Esophagus squamous epithelium (tissue), 5 donors: Measurements from ENCODE around the gene MBLAC1. TPM values are rescaled to one million over a fixed set of nuclear protein-coding genes. Genes with fewer than 3 reads are reported as not detected.

Experiments used
- DNase-seq: peaks from one replicate; lab custom pipeline; 2025; lab: John Stamatoyannopoulos, UW
- H3K27ac ChIP-seq, 4 donors: fragments of 200-600 bp; sonication (generic); one replicate each; pipeline ENCODE4 v1.5.1; 2016 to 2019; ENCODE audit warnings: mild to moderate bottlenecking in 1 of 4
- H3K27me3 ChIP-seq, 4 donors: fragments of 200-600 bp; sonication (generic); 1 replicate in 3 of 4; 2 replicates in 1 of 4; pipeline versions ENCODE4 v1.5.1 to v1.6.0; 2017 to 2021; ENCODE audit warnings: antibody characterized with exemption in 1 of 4
- H3K36me3 ChIP-seq, 3 donors: fragments of 200-600 bp; sonication (generic); one replicate each; pipeline ENCODE4 v1.5.1; 2016 to 2019
- H3K4me1 ChIP-seq, 3 donors: fragments of 200-600 bp; sonication (generic); one replicate each; pipeline ENCODE4 v1.5.1; 2017 to 2019
- H3K4me3 ChIP-seq, 4 donors: fragments of 200-600 bp; sonication (generic); 1 replicate in 3 of 4; 2 replicates in 1 of 4; pipeline ENCODE4 v1.5.1; 2016 to 2019; ENCODE audit warnings: mild to moderate bottlenecking in 2 of 4, moderate library complexity in 1 of 4
- H3K9me3 ChIP-seq, 3 donors: fragments of 200-600 bp; sonication (generic); one replicate each; pipeline ENCODE4 v1.5.1; 2016 to 2019
- CTCF ChIP-seq, 6 experiments: fragments of 450-650 bp in 4 of 6; fragments of 200-600 bp in 2 of 6; sonication (generic) in 2 of 6; IDR thresholded peaks; one replicate each; pipeline ENCODE4 v1.5.1; 2016 to 2019; ENCODE audit warnings: antibody characterized with exemption in 6 of 6, mild to moderate bottlenecking in 4 of 6, moderate library complexity in 4 of 6
- POLR2A ChIP-seq, 4 donors: fragments of 450-650 bp; IDR thresholded peaks; one replicate each; pipeline ENCODE4 v1.6.1; 2017; ENCODE audit warnings: antibody characterized with exemption in 4 of 4, mild to moderate bottlenecking in 4 of 4, moderate library complexity in 3 of 4
- WGBS, 2 donors: methylation state at CpG; one replicate each; pipeline ENCODE4 v1.1.5; 2018; 5-methylcytosine and 5-hydroxymethylcytosine counted together
- intact Hi-C: fragments of 100-400 bp; cut with DNase I; formaldehyde crosslinking; loops from one replicate; pipeline ENCODE4 v1.15.0; 2022
- total RNA-seq, 4 donors: library from RNA; depleted of rRNA; stranded (reverse); fragments of >200 nt; gene quantifications; one replicate each; pipeline ENCODE4 v1.1.0, GENCODE V29; 2016
- donor health status: DM: yes; HTN: yes; CAD: no.

Gene MBLAC1
- total RNA-seq, 4 donors from 2014 or later: 2.1 to 6.7 (median 2.9) TPM

GRCh38 chr7:100095704-100096103, 31.1 kb upstream of the MBLAC1 start:
- TF ChIP-seq CTCF (IDR thresholded peaks at IDR 0.05): no peak
- TF ChIP-seq POLR2A (IDR thresholded peaks at IDR 0.05): no peak
- Histone ChIP-seq H3K36me3 (peaks cover 39 to 89% (median 72%) of the 10 kb centered on the region in 3 donors), H3K27me3 (no peaks in the 10 kb centered on the region), H3K27ac (no peak overlapping the region), H3K4me3 (no peak overlapping the region), H3K4me1 (peaks cover 7 to 44% (median 8%) of the 10 kb centered on the region in 3 donors), H3K9me3 (no peaks in the 10 kb centered on the region)
- intact Hi-C loops: no loop called here
- no peak for DNase-seq
- 82 to 84% methylated on average over 3 to 6 of the region's 17 CpGs for WGBS, 2 donors

- Histone ChIP-seq H3K36me3 (peaks cover 27 to 67% (median 50%) of the 10 kb centered on the region in 3 donors), H3K4me1 (peaks cover 12 to 44% (median 12%) of the 10 kb centered on the region in 3 donors), H3K27ac (peak overlapping the region in 1 of 4 donors; percentile 99), H3K9me3 (no peaks in the 10 kb centered on the region), H3K27me3 (no peaks in the 10 kb centered on the region), H3K4me3 (no peak overlapping the region)
- DNase-seq: no peak
- intact Hi-C loops: no loop called here
- WGBS, 2 donors: 82 to 86% methylated on average over 6 to 7 of the region's 10 CpGs
- TF ChIP-seq CTCF (IDR thresholded peaks at IDR 0.05) (no peak), POLR2A (IDR thresholded peaks at IDR 0.05) (no peak)
These were observed 27.9 kb upstream of the MBLAC1 start for GRCh38 chr7:100098913-100099312.

GRCh38 chr7:100099452-100099851, 27.3 kb upstream of the MBLAC1 start:
- no peak for TF ChIP-seq POLR2A (IDR thresholded peaks at IDR 0.05)
- no peak for TF ChIP-seq CTCF (IDR thresholded peaks at IDR 0.05)
- Histone ChIP-seq H3K9me3 (no peaks in the 10 kb centered on the region), H3K4me3 (peak overlapping the region; percentile 51 to 94 (median 76)), H3K36me3 (peaks cover 23 to 67% (median 50%) of the 10 kb centered on the region in 3 donors), H3K4me1 (peaks cover 12 to 40% (median 12%) of the 10 kb centered on the region in 3 donors), H3K27ac (peak overlapping the region; percentile 91 to 99 (median 98)), H3K27me3 (no peaks in the 10 kb centered on the region)
- intact Hi-C loops: no loop called here
- DNase-seq: no peak
- WGBS, 2 donors: 51 to 65% methylated on average over 12 of the region's 12 CpGs

- Histone ChIP-seq H3K36me3 (peaks cover 26 to 67% (median 50%) of the 10 kb centered on the region in 3 donors), H3K27me3 (no peaks in the 10 kb centered on the region), H3K4me3 (peak overlapping the region; percentile 51 to 94 (median 76)), H3K9me3 (no peaks in the 10 kb centered on the region), H3K27ac (peak overlapping the region; percentile 91 to 99 (median 98)), H3K4me1 (peaks cover 12 to 40% (median 12%) of the 10 kb centered on the region in 3 donors)
- TF ChIP-seq POLR2A (IDR thresholded peaks at IDR 0.05) (peak in 1 of 4 donors; percentile 53), CTCF (IDR thresholded peaks at IDR 0.05) (peak in 1 of 6 experiments; percentile 12)
- peak; percentile 47 for DNase-seq
- intact Hi-C loops: no loop called here
- WGBS, 2 donors: 0 to 2% methylated on average over 6 to 7 of the region's 61 CpGs
These were observed 26.2 kb upstream of the MBLAC1 start for GRCh38 chr7:100100420-100101015.
